HL-60/S4 treated with retinoic acid at 250 ng/mL for 4 days and 3 days (cell line): ENCODE data around the gene PEMT.
"Not testable (repeated sequence)": the region's sequence is repeated elsewhere in the genome, so short reads cannot be mapped to it uniquely, and the experiment has no call there.

Experiments used
- in situ Hi-C: fragments of 300-500 bp; cut with MboI; formaldehyde crosslinking; loops from 2 replicates; pipeline ENCODE4 v1.7.0; 2022; ENCODE audit warnings: low sequenced_read_pairs

PEMT gene

DNA sequence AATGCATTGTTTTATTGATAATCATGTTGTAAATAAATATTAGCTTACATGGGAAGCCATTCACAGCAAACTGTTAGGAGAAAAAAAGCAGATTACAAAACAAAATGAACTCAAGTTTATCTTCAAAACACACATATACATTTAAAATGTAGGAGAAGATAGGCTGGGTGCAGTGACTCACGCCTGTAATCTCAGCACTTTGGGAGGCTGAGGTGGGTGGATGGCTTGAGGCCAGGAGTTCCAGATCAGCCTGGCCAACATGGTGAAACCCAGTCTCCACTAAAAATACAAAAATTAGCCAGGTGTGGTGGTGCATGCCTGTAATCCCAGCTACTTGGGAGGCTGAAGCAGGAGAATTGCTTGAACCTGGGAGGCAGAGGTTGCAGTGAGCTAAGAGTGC, 125.6 kb downstream of the PEMT start:
- in situ Hi-C loops, result not testable (repeated sequence)

- in situ Hi-C loops, result no loop called here
Measured at GRCh38 chr17:17463821-17464220, 127.7 kb downstream of the PEMT start.

DNA sequence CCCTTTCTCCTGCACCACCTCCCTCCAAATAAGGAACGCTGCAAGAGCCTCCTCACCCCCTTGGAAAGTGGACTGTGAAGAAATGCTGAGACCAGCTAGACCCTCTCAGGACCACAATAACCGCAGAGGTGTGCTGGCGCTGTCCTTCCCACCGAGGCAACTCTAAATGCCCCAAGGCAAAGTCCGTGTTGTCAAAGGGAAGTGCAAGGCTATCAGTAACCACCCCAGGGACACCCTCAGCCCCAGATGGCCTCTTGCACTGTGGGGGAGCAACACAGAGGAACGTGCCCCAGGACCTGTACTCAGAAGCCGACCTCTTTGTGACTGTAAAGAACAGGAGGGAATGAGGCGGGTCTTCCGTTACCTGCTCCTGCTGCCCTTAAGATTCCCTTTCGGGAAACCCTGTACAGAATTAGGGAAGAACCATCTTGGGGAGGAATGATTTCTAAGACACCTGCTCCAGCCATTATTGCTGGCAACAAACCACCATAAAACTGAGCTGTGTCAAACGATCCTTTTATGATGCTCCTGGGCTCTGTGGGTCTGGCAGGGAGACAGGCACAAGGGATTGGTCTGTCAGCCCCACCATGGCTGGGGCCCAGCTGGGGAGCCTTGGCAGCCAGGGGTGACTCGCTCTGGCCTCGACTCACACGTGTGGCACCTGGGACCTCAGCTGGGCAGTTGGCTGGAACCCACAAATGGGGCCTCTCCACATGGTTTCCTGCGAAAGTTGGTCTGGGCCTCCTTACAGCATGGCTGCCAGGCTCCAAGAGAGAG, 129.3 kb downstream of the PEMT start:
- in situ Hi-C loops, result no loop called here

DNA sequence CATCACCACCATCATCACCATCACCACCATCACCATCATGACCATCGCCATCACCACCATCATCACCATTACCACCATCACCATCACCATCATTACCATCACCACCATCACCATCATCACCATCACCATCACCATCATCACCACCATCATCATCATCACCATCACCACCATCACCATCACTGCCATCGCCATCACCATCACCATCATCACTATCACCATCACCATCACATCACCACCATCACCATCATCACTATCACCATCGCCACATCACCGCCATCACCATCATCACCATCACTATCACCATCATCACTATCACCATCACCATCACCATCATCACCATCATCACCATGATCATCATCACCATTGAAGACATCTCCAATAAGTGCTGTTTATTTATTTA, 131.5 kb downstream of the PEMT start:
- in situ Hi-C loops, result no loop called here

DNA sequence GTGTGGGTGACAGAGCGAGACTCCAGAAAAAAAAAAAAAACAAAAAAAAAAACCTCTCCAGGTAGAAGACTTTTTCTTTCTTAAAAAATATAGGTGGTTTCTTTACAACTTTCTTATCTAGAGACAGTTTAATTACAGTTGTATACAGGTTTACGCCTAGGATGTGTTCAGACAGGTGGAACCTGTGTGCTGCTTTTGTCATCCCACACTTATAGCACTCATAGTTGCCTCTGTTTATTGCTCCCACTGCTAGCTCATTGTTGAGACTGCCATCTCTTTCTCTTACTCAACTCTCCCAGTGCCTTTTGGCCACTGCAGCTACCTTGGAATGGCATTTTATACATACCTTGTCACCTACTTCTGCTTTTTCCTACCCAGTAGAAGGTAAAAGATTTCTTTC, 133.8 kb downstream of the PEMT start:
- in situ Hi-C loops, result no loop called here

GRCh38 chr17:17456251-17456650, 135.3 kb downstream of the PEMT start:
- in situ Hi-C loops, result no loop called here
